H1 (cell line): ENCODE measurements around the gene C14orf119.

Source experiments
- CTCF ChIP-seq, 3 experiments: IDR thresholded peaks; 1 replicate in 2 of 3; 2 replicates in 1 of 3; pipeline versions ENCODE4 v1.5.1 to v1.6.1; 2011; ENCODE audit warnings: low read length in 3 of 3, mild to moderate bottlenecking in 3 of 3, inconsistent platforms in 2 of 3, low read depth in 1 of 3, moderate library complexity in 1 of 3; ENCODE audit not compliant: insufficient read depth in 1 of 3; ENCODE audit errors: control extremely low read depth in 1 of 3
- POLR2A ChIP-seq, 2 experiments: IDR thresholded peaks; 1 replicate in 1 of 2; 2 replicates in 1 of 2; pipeline ENCODE4 v1.6.1; 2011; ENCODE audit warnings: low read depth in 2 of 2, low read length in 2 of 2, mild to moderate bottlenecking in 2 of 2; ENCODE audit errors: control extremely low read depth in 1 of 2

GRCh38 chr14:23093104-23093503 is 2.2 kb upstream of the C14orf119 start:
- TF ChIP-seq POLR2A (IDR thresholded peaks at IDR 0.05; ENCODE audit: control extremely low read depth in 1 of 2, low read depth in 2 of 2, low read length in 2 of 2) (no peak), CTCF (IDR thresholded peaks at IDR 0.05; ENCODE audit: control extremely low read depth in 1 of 3, insufficient read depth in 1 of 3, low read depth in 1 of 3, low read length in 3 of 3) (no peak)
